ENCODE results near the gene NME9. TPM values are rescaled to one million over a fixed set of nuclear protein-coding genes. Genes with fewer than 3 reads are reported as not detected.

NME9 gene
- total and polyA plus RNA-seq, 10 of the 15 experiments (the other 5 are each of a cell fraction or from before 2014, with no cell fraction given): 0.09 to 0.68 (median 0.22) TPM; not detected in 6

- CTCF ChIA-PET: interaction anchor here (0.6 kb wide), 1 partner anchor 20 kb away, joined by 3 read pairs; no protein-coding TSS in a partner anchor
These were observed 40.0 kb downstream of the NME9 start for GRCh38 chr3:138289701-138290100.

More at GRCh38 chr3:138289701-138290100, 40.0 kb downstream of the NME9 start:
- in situ Hi-C loops (cut with MboI): no loop called here
- Histone ChIP-seq H3K9me3 (replicated peaks; ENCODE audit: control insufficient read depth, insufficient read depth, low read length) (no peaks in the 10 kb centered on the region), H3K9ac (ENCODE audit: control insufficient read depth, insufficient read depth, low read length) (no peak overlapping the region), H3K36me3 (ENCODE audit: control insufficient read depth in 2 of 2, insufficient read depth in 2 of 2, low read length in 1 of 2) (peaks cover 0 to 32% of the 10 kb centered on the region in 2 experiments; a peak in 3 of 4 replicates), H3K4me2 (ENCODE audit: control insufficient read depth, insufficient read depth) (no peak overlapping the region), H3K4me1 (ENCODE audit: control insufficient read depth, insufficient read depth, low read length) (no peaks in the 10 kb centered on the region), H3K27me3 (replicated peaks in 1 of 2; ENCODE audit: control insufficient read depth in 2 of 2, insufficient read depth in 2 of 2, low read length in 1 of 2) (no peaks in the 10 kb centered on the region), H3K27ac (ENCODE audit: control insufficient read depth, insufficient read depth) (no peak overlapping the region), H3K79me2 (ENCODE audit: control insufficient read depth, insufficient read depth, low read length) (no peaks in the 10 kb centered on the region), H3K4me3 (no peak overlapping the region), H2AFZ (ENCODE audit: control insufficient read depth, low read depth, low read length) (no peak overlapping the region), H4K20me1 (ENCODE audit: control insufficient read depth, insufficient read depth) (no peaks in the 10 kb centered on the region)
- ChIA-PET SMC1A (ENCODE audit: uncharacterized antibody, unreplicated experiment) (no interaction called here), RAD21 (ENCODE audit: unreplicated experiment) (interaction anchor here (0.6 kb wide), 1 partner anchor 139 kb away, joined by 3 read pairs; no protein-coding TSS in a partner anchor), POLR2A (no interaction called here)
- TF ChIP-seq USF1 (IDR thresholded peaks at IDR 0.05; ENCODE audit: borderline replicate concordance, extremely low read length, insufficient read depth, low read depth, low read length) (no peak), WRNIP1 (IDR thresholded peaks at IDR 0.05; ENCODE audit: borderline replicate concordance, low read depth, low read length) (no peak), RBBP5 (conservative IDR thresholded peaks at IDR 0.05) (no peak), SUZ12 (IDR thresholded peaks at IDR 0.05; ENCODE audit: unreplicated experiment) (no peak), PKNOX1 (IDR thresholded peaks at IDR 0.05) (no peak), ELK1 (IDR thresholded peaks at IDR 0.05; ENCODE audit: low read depth, low read length) (no peak), RAD21 (IDR thresholded peaks at IDR 0.05; ENCODE audit: insufficient read depth, low read depth, low read length) (no peak), ETV6 (conservative IDR thresholded peaks at IDR 0.05 in 1 of 2, IDR thresholded peaks at IDR 0.05 in 1 of 2; ENCODE audit: borderline replicate concordance in 1 of 2, low read depth in 1 of 2) (no peak), GABPA (IDR thresholded peaks at IDR 0.05; ENCODE audit: low read depth) (no peak)
- TF ChIP-seq, protein P1, sequence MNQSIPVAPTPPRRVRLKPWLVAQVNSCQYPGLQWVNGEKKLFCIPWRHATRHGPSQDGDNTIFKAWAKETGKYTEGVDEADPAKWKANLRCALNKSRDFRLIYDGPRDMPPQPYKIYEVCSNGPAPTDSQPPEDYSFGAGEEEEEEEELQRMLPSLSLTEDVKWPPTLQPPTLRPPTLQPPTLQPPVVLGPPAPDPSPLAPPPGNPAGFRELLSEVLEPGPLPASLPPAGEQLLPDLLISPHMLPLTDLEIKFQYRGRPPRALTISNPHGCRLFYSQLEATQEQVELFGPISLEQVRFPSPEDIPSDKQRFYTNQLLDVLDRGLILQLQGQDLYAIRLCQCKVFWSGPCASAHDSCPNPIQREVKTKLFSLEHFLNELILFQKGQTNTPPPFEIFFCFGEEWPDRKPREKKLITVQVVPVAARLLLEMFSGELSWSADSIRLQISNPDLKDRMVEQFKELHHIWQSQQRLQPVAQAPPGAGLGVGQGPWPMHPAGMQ (IDR thresholded peaks at IDR 0.05; ENCODE audit: borderline replicate concordance): no peak
- DNase-seq (ENCODE audit: low read depth, low spot score): no peak
- ATAC-seq: no peak
- intact Hi-C loops (cut with micrococcal nuclease; ENCODE audit: unreplicated experiment): no loop called here
- no peak for FAIRE-seq
- WGBS (ENCODE audit: insufficient coverage, insufficient replicate concordance, low lambda C conversion rate, missing lambda C conversion rate): 81% methylated on average over 3 of the region's 3 CpGs
- BruUV-seq (replicated peaks): no TSS peak

Data from GM12878 (cell line).